ENCODE data around the gene RGS17.

- TF ChIP-seq, protein P1, sequence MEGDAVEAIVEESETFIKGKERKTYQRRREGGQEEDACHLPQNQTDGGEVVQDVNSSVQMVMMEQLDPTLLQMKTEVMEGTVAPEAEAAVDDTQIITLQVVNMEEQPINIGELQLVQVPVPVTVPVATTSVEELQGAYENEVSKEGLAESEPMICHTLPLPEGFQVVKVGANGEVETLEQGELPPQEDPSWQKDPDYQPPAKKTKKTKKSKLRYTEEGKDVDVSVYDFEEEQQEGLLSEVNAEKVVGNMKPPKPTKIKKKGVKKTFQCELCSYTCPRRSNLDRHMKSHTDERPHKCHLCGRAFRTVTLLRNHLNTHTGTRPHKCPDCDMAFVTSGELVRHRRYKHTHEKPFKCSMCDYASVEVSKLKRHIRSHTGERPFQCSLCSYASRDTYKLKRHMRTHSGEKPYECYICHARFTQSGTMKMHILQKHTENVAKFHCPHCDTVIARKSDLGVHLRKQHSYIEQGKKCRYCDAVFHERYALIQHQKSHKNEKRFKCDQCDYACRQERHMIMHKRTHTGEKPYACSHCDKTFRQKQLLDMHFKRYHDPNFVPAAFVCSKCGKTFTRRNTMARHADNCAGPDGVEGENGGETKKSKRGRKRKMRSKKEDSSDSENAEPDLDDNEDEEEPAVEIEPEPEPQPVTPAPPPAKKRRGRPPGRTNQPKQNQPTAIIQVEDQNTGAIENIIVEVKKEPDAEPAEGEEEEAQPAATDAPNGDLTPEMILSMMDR (IDR thresholded peaks at IDR 0.05): no peak
- TF ChIP-seq EZH2phosphoT487 (IDR thresholded peaks at IDR 0.05): no peak
These were observed 157.2 kb downstream of the RGS17 start for GRCh38 chr6:152973916-152974315.
